ENCODE measurements around the gene CCDC89.

Gene CCDC89

DNA sequence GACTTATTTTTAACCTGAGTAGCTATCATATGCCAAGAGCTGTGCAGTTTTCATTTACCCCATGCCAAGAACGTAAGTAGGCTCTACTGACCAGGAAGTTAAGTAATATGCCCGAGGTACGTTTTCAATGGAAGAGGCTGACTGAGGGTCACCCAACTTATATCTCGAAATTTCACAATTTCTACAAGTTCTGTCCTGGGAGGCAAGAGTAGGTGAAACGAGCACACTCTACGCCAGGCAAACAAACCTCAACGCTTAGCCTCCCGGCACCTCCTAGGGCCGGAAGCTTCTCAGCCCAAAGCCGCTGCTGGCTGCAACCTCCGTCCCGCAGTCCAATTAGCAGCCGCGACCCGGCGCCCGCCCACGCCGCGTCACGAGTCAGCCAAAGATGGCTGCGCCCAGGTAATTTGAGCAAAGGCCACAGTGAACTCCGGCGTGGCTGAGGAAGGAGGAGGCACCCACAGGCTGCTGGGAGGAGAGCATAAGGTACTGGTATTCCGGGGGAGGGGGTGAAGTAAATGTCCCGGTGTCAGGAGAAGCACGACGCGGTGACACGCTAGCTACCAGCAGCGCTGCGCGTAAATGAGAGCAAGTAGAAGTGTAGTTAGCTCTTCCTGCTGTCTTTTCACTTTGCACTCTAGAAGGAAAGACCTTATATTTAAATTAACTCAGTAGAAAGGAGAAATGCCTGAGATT is 38.2 kb downstream of the CCDC89 start, which contains the start of gene TMEM126A:
Gene TMEM126A, plus strand, starts transcription at position 364 of the 696 bp plus-strand sequence. CDS start 2,289 bp downstream, outside the sequence.
- DNase-seq: peak; percentile 94

DNA sequence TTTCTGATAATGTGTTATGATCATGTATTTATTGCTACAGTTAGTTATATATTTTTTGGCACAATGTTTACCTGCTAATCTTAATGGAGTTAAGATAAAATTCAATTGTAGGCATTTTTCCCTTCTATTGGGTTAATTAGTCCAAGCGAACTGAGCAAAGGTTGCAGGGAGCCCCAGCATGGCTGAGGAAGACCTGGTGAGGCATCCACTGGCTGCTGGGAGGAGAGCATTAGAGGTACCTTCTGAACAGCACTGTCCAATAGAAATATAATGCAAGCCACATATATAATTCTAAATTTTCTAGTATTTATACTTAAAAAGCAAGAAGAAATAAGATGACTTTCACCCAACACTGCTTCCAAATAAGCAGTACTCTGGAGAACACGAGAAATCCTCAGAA is 38.9 kb downstream of the CCDC89 start:
- DNase-seq: no peak

DNA sequence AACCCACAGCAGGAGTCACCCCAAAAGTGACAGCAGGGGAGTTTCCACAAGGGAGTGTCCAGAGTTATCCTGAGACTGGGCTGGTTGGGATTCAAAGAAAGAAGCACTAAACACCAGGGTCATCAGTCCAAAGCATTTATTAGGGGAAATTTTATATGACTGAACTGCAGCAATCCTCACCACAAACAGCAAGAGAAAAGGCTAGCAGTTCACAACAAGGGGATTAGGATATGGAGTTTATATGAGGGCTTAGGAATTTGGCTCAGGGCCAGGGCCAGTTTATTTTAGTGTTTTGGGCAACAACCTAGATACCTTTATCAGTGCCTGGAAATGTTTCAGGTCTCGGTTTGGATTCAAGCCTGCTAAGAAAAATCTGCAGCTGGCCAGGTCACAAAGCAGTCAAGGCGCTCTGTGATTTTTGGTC is 42.8 kb downstream of the CCDC89 start:
- no peak for DNase-seq

DNA sequence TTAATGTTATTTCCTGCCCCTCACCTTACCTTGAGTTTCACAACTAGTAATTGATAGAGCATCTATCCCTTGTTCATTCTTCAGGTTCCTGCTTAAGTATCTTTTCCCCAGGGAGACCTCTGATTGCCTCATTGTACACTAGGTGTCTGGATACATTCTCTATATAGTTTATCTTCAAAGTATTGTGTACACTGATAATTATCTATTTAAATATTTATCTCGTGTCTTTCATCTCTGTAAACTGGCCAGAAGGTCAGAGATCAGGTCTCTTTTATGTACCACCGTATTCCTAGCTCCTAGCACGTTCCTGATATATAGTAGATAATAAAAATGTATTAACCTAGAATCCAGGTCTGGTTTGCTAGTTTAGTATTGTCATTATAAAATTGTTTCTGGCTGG is 51.2 kb downstream of the CCDC89 start:
- no peak for DNase-seq

Measured in activated T-cell treated with anti-CD3 and anti-CD28 coated beads, Interleukin-2, amount 50 U/mL, for 48 hours (primary cell).